GM19043 (cell line): ENCODE results near the gene MAML3.

Experiments used
- ATAC-seq: cut with Tn5 transposase; IDR thresholded peaks from one replicate; pipeline ENCODE4 v1.9.1; 2021; ENCODE audit warnings: low read depth; ENCODE audit not compliant: unreplicated experiment

MAML3 gene

GRCh38 chr4:140130677-140131076 is 23.3 kb downstream of the MAML3 start:
- no peak for ATAC-seq

GRCh38 chr4:140127422-140127821 is 26.6 kb downstream of the MAML3 start:
- no peak for ATAC-seq

DNA sequence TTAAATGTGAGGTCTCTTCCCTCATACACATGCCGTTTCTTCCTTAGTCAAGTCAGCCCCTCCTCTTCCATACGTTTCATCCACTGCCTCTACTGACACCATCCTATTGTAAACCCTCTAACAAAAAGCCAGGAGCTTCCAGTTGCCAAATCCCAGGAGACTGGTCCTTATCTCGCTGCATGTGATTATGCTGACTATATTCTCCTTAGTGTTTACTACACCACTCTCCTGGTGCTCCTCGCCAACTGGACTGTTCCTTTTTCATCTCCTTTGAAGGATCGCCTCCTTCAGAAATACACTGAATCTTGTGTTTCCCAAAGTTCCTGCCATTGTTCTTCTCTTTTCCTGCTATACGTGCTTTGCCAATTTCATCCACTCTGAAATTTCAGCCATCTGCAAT is 27.7 kb downstream of the MAML3 start:
- ATAC-seq: no peak

DNA sequence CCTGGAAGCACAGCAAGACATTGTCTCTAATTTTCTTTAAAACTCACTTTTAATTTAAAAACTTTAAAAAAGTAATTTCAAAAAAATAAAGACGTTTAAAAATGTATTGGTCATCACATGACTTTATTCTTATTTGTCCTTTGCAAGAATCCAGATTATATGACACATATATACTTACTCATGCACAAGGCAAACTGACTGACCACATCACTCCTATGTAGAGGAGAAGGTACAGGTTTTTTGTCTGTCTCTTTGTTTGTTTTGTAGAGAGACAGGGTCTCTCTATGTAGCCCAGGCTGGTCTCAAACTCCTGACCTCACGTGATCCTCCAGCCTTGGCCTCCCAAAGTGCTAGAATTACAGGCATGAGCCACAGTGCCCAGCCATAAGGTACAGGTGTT is 28.6 kb downstream of the MAML3 start:
- ATAC-seq: no peak

- no peak for ATAC-seq
Observed at GRCh38 chr4:140123666-140124377, 30.2 kb downstream of the MAML3 start.

- no peak for ATAC-seq
Observed at GRCh38 chr4:140122891-140123290, 31.1 kb downstream of the MAML3 start.

GRCh38 chr4:140121646-140122045 is 32.3 kb downstream of the MAML3 start:
- no peak for ATAC-seq

DNA sequence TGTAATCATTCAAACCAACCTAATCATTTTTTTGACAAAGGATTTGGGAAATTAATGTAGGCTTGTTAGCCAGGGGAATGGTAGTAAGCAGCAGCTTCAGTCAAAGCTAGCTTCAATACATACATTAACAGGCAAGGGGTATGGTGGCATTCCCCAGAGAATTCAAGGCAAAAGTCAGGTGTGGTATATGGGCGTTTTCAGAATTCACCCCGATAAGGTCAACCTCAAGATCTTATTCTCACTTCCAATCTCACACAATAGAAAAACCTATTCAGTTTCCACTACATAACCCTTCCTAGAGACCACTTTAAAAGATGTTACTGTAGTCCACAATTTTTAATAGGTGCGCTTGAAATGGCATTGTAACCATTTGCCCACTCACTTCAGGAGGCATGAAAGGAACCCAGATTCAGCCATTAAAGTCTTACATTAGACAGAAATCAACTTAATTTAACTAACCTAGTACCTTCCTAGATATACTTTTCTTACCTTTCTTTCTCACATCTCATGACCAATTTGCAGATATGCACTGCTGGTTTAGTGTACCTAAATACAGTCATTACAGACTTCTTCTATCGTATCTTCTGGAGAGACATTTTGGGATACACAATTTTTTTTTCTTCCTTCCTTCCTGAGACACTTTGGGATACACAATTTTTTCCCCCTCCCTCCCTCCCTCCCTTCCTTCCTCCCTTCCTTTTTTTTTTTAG is 34.9 kb downstream of the MAML3 start:
- ATAC-seq: no peak

DNA sequence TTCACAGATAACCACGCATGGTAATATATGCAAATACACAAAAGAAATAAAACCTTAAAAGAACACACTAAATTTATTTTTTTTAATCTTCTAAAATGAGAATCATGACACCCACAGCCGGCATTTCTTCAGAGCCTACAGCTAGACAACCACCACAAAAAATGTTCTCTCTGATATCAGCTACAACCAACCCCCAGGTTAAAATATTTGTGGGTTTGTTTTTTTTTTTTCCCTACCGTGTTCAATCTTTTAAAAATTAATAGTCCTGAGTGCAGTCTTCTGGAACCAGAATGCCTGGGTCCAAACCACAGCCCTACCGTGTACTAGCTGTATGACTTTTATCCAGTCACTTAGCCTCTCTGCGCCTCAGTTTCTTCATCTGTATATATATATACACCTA is 36.0 kb downstream of the MAML3 start:
- ATAC-seq: no peak

- peak; percentile 42 for ATAC-seq
Observed at GRCh38 chr4:140116442-140117104, 37.4 kb downstream of the MAML3 start.

GRCh38 chr4:140115140-140115539 is 38.8 kb downstream of the MAML3 start:
- no peak for ATAC-seq

GRCh38 chr4:140113653-140114052 is 40.3 kb downstream of the MAML3 start:
- peak; percentile 46 for ATAC-seq

- no peak for ATAC-seq
Observed at GRCh38 chr4:140112576-140112975, 41.4 kb downstream of the MAML3 start.

GRCh38 chr4:140111256-140111655 is 42.7 kb downstream of the MAML3 start:
- no peak for ATAC-seq

GRCh38 chr4:140110542-140111215 is 43.3 kb downstream of the MAML3 start:
- no peak for ATAC-seq

DNA sequence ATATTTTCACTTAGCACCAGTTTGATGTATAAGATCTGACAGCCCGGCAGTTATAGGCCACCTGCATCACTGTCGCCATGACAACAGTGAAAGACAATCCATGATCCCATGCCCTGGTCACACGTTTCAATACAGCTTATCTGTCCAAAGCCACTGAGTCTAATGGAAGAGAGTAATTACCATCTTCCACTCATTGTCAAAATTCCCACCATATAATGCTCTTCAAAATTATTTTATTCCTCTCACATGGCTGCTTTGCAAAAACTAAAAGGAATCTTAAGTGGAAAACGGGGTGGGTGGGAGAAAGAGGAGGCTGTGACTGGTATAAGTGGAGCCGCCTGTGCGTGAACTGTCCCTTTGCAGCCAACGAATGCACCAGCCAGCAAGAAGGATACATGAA is 44.2 kb downstream of the MAML3 start:
- no peak for ATAC-seq

DNA sequence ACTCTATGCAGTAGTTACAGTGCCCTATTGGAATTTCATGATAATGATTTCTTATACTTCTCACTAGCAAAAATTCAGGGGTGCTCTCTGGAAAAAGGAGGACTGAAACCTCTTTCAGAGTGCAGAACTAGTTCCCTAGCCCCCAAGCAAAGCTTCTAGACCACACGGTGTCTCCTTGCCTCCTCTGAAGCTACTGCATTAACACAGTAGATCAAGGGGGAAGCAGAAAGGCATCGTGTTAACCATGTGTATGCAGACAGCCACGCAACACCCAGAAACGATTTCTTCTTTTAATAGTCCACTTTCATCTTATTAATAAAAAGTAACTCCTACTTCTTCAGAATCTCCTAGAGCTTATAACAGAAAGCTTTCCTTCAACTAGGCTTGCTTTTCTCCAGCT is 44.7 kb downstream of the MAML3 start:
- no peak for ATAC-seq

GRCh38 chr4:140108713-140109230 is 45.2 kb downstream of the MAML3 start:
- ATAC-seq: no peak

DNA sequence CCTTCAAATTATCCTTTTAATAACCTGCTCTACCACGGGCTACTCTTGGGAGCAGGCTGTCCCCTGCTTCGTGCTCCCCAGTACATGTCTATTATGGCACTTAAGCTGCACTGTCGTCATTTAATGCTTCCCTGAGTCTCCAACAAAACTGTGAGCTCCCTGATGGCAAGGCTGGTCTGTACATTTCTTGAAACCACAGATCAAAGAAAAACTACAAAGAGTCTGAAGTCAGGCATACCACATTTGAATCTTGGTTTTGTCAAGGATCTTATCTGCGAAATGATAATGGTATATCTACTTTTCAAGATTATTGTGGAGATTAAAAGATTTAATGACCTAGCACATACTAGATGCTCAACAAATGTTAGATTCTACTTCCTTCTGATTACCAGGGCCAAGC is 45.7 kb downstream of the MAML3 start:
- ATAC-seq: no peak

- ATAC-seq: no peak
Observed at GRCh38 chr4:140106289-140106844, 47.6 kb downstream of the MAML3 start.

GRCh38 chr4:140105436-140105835 is 48.5 kb downstream of the MAML3 start:
- no peak for ATAC-seq
